Left ventricle myocardium superior (tissue), 1 donor: ENCODE measurements around the gene IL25. TPM values are rescaled to one million over a fixed set of nuclear protein-coding genes. Genes with fewer than 3 reads are reported as not detected.
A peak's percentile ranks its signal among the peaks of the same experiment; 100 is the strongest.
"Not testable (repeated sequence)": the region's sequence is repeated elsewhere in the genome, so short reads cannot be mapped to it uniquely, and the experiment has no call there.

Source experiments
- ATAC-seq: fragments of 200-7000 bp; cut with Tn5 transposase; one replicate; pipeline ENCODE4 v1.9.1; 2020; ENCODE audit warnings: mild to moderate bottlenecking, moderate library complexity
- DNase-seq: peaks from one replicate; pipeline ENCODE4 v3.0.0-alpha.2; 2020
- intact Hi-C: fragments of 100-400 bp; cut with micrococcal nuclease; formaldehyde crosslinking; loops from one replicate; pipeline ENCODE4 v1.11.0; 2022
- total RNA-seq: library from RNA; stranded (reverse); fragmentation: NEBNext Ultra II Directional; extraction: Animal tissue kit (Norgen Biotek cat#: 25700); gene quantifications from one replicate; pipeline ENCODE4 v1.2.1, GENCODE V29; 2021
- donor health status: DM: no; HTN: yes; CAD: no; lungs with severe emphysema.

The IL25 gene
- total RNA-seq, 1 donor from 2014 or later, result not detected

GRCh38 chr14:23384364-23385080, 11.9 kb downstream of the IL25 start:
- DNase-seq (no peak), ATAC-seq (no peak)
- intact Hi-C loops, result no loop called here

- ATAC-seq (no peak), DNase-seq (no peak)
- intact Hi-C loops, result no loop called here
Measured at GRCh38 chr14:23385244-23385641, 12.6 kb downstream of the IL25 start.

GRCh38 chr14:23385642-23386265, 13.1 kb downstream of the IL25 start:
- ATAC-seq (no peak), DNase-seq (no peak)
- intact Hi-C loops, result no loop called here

- intact Hi-C loops, DNase-seq, ATAC-seq: not testable (repeated sequence)
Measured at GRCh38 chr14:23386266-23386657, 13.7 kb downstream of the IL25 start.

- intact Hi-C loops, result no loop called here
- no peak for ATAC-seq
Measured at GRCh38 chr14:23386999-23387398, 14.4 kb downstream of the IL25 start.

GRCh38 chr14:23387916-23388882, 15.6 kb downstream of the IL25 start:
- DNase-seq, result no peak
- intact Hi-C loops, result no loop called here
- peak; percentile 0 for ATAC-seq

More at GRCh38 chr14:23386999-23387398, 14.4 kb downstream of the IL25 start:
- no peak for DNase-seq

- peak; percentile 1 for ATAC-seq
- no peak for DNase-seq
- intact Hi-C loops, result no loop called here
Measured at GRCh38 chr14:23388996-23389395, 16.4 kb downstream of the IL25 start.

- no peak for ATAC-seq
- no peak for DNase-seq
- intact Hi-C loops, result no loop called here
Measured at GRCh38 chr14:23389396-23389795, 16.8 kb downstream of the IL25 start.

GRCh38 chr14:23389871-23390270, 17.3 kb downstream of the IL25 start:
- intact Hi-C loops, DNase-seq: not testable (repeated sequence)
- ATAC-seq, result peak; percentile 2

- DNase-seq (no peak), ATAC-seq (no peak)
- intact Hi-C loops, result no loop called here
Measured at GRCh38 chr14:23392613-23393012, 20.0 kb downstream of the IL25 start.

GRCh38 chr14:23396126-23396525, 23.5 kb downstream of the IL25 start:
- no peak for ATAC-seq

GRCh38 chr14:23396781-23397407, 24.3 kb downstream of the IL25 start:
- DNase-seq (no peak), ATAC-seq (no peak)
- intact Hi-C loops, result no loop called here

More at GRCh38 chr14:23396126-23396525, 23.5 kb downstream of the IL25 start:
- DNase-seq, result no peak
- intact Hi-C loops, result no loop called here

GRCh38 chr14:23398348-23398747, 25.7 kb downstream of the IL25 start:
- ATAC-seq (no peak), DNase-seq (no peak)
- intact Hi-C loops, result no loop called here

GRCh38 chr14:23399136-23399535, 26.5 kb downstream of the IL25 start:
- ATAC-seq, result peak; percentile 2
- DNase-seq, result peak; percentile 41
- intact Hi-C loops, result no loop called here

- DNase-seq (peak; percentile 32), ATAC-seq (no peak)
- intact Hi-C loops, result no loop called here
Measured at GRCh38 chr14:23399591-23399990, 27.0 kb downstream of the IL25 start.

GRCh38 chr14:23400496-23401149, 28.0 kb downstream of the IL25 start:
- DNase-seq, intact Hi-C loops: not testable (repeated sequence)
- peak; percentile 3 for ATAC-seq

- DNase-seq, result no peak
- ATAC-seq, result peak; percentile 0
- intact Hi-C loops, result no loop called here
Measured at GRCh38 chr14:23401291-23401690, 28.7 kb downstream of the IL25 start.

- peak; percentile 0 for ATAC-seq
- intact Hi-C loops, result no loop called here
- no peak for DNase-seq
Measured at GRCh38 chr14:23402296-23403138, 29.9 kb downstream of the IL25 start.
